H1 (cell line): ENCODE data around the gene SPATA4. TPM values are rescaled to one million over a fixed set of nuclear protein-coding genes. Genes with fewer than 3 reads are reported as not detected.

Experiments used
- CTCF ChIA-PET: fragments of 300-600 bp; sonication (Branson Sonifier 250); formaldehyde crosslinking; loops from one replicate; lab custom pipeline; 2021; ENCODE audit not compliant: partially characterized antibody; lab: Charles Lee
- POLR2A ChIA-PET: fragments of 300-600 bp; sonication (Branson Sonifier 250); formaldehyde crosslinking; loops from one replicate; lab custom pipeline; 2021; ENCODE audit warnings: inconsistent platforms; ENCODE audit not compliant: partially characterized antibody; lab: Charles Lee
- DNase-seq, 2 experiments: peaks; one replicate each; pipeline versions ENCODE4 v3.0.0 to v3.0.0-alpha.2; 2010 to 2022; ENCODE audit warnings: low spot score in 2 of 2, low read depth in 1 of 2, mixed read lengths in 1 of 2
- FAIRE-seq: peaks from 2 replicates; lab custom pipeline; 2011; peaks lifted over from hg19 to GRCh38; lab: Jason Lieb, UNC
- H2AFZ ChIP-seq: 2 replicates; pipeline ENCODE4 v1.8.1; 2012; ENCODE audit warnings: low read length, inconsistent platforms
- H2AK5ac ChIP-seq: 2 replicates; pipeline ENCODE4 v1.6.1; 2013; ENCODE audit warnings: low read depth, low read length
- H2BK120ac ChIP-seq: replicated peaks from 2 replicates; pipeline ENCODE3; 2013; ENCODE audit warnings: low read depth, low read length, inconsistent platforms
- H2BK12ac ChIP-seq: 2 replicates; pipeline ENCODE4 v1.6.1; 2013; ENCODE audit warnings: low read depth, low read length
- H2BK15ac ChIP-seq: 2 replicates; pipeline ENCODE4 v1.6.1; 2013; ENCODE audit warnings: low read length
- H2BK20ac ChIP-seq: 2 replicates; pipeline ENCODE4 v1.6.1; 2013; ENCODE audit warnings: low read length
- H2BK5ac ChIP-seq: 2 replicates; pipeline ENCODE4 v1.6.1; 2013; ENCODE audit warnings: low read depth, low read length
- H3K14ac ChIP-seq: 2 replicates; pipeline ENCODE4 v1.6.1; 2013; ENCODE audit warnings: inconsistent platforms; ENCODE audit not compliant: insufficient read length
- H3K18ac ChIP-seq: 2 replicates; pipeline ENCODE4 v1.6.1; 2013; ENCODE audit warnings: low read length; ENCODE audit errors: extremely low read depth
- H3K23ac ChIP-seq: 2 replicates; pipeline ENCODE4 v1.6.1; 2013; ENCODE audit warnings: inconsistent platforms; ENCODE audit not compliant: insufficient read length
- H3K23me2 ChIP-seq: 2 replicates; pipeline ENCODE4 v1.6.1; 2013; ENCODE audit warnings: low read depth, low read length
- H3K27ac ChIP-seq: 2 replicates; pipeline ENCODE4 v1.6.1; 2011; ENCODE audit warnings: low read depth, low read length, inconsistent platforms
- H3K27me3 ChIP-seq, 4 experiments: replicated peaks in 1 of 4; 1 replicate in 1 of 4; 2 replicates in 3 of 4; pipeline versions ENCODE4 v1.6.1 to v1.8.1; 2011 to 2013; ENCODE audit warnings: low read length in 3 of 4, mild to moderate bottlenecking in 3 of 4, inconsistent platforms in 2 of 4, mixed read lengths in 2 of 4, moderate library complexity in 1 of 4; ENCODE audit not compliant: control insufficient read depth in 3 of 4, insufficient read depth in 3 of 4; ENCODE audit errors: extremely low read depth in 1 of 4
- H3K36me3 ChIP-seq, 4 experiments: 2 replicates each; pipeline versions ENCODE4 v1.6.1 to v1.8.1; 2011 to 2013; ENCODE audit warnings: mild to moderate bottlenecking in 4 of 4, low read length in 3 of 4, moderate library complexity in 2 of 4, control low read depth in 1 of 4, inconsistent platforms in 1 of 4; ENCODE audit not compliant: insufficient read depth in 4 of 4, control insufficient read depth in 2 of 4
- H3K4ac ChIP-seq: replicated peaks from 2 replicates; pipeline ENCODE3; 2013; ENCODE audit warnings: low read length, low read depth, mixed read lengths, inconsistent platforms; ENCODE audit not compliant: insufficient read length
- H3K4me1 ChIP-seq, 4 experiments: replicated peaks in 1 of 4; 1 replicate in 1 of 4; 2 replicates in 3 of 4; pipeline versions ENCODE4 v1.6.1 to v1.8.1; 2011 to 2013; ENCODE audit warnings: low read length in 3 of 4, inconsistent platforms in 2 of 4, mixed read lengths in 1 of 4; ENCODE audit not compliant: insufficient read depth in 4 of 4, control insufficient read depth in 3 of 4
- H3K4me2 ChIP-seq, 2 experiments: 2 replicates each; pipeline versions ENCODE4 v1.6.1 to v1.8.1; 2011 to 2013; ENCODE audit warnings: low read depth in 2 of 2, low read length in 2 of 2, control low read depth in 1 of 2, inconsistent platforms in 1 of 2, mild to moderate bottlenecking in 1 of 2; ENCODE audit not compliant: insufficient read depth in 1 of 2
- H3K4me3 ChIP-seq, 4 experiments: fragments of 200-600, 300-600 bp in 1 of 4; sonication (generic), shearing (Covaris generic), sonication (Bioruptor Twin) in 1 of 4; 2 replicates each; pipeline versions ENCODE4 v1.5.1 to v1.8.1; 2011 to 2016; ENCODE audit warnings: low read length in 4 of 4, low read depth in 3 of 4, control low read depth in 2 of 4, inconsistent platforms in 2 of 4, mild to moderate bottlenecking in 2 of 4, mixed read lengths in 1 of 4, moderate library complexity in 1 of 4; ENCODE audit not compliant: insufficient read depth in 2 of 4; ENCODE audit errors: extremely low read depth in 1 of 4
- H3K56ac ChIP-seq: replicated peaks from 2 replicates; pipeline ENCODE3; 2013; ENCODE audit warnings: low read depth, mild to moderate bottlenecking, mixed read lengths, low read length, inconsistent platforms; ENCODE audit not compliant: insufficient read length
- H3K79me1 ChIP-seq: 2 replicates; pipeline ENCODE4 v1.6.1; 2013; ENCODE audit warnings: low read depth, low read length, control low read depth
- H3K79me2 ChIP-seq, 2 experiments: 2 replicates each; pipeline versions ENCODE4 v1.6.1 to v1.8.1; 2012 to 2013; ENCODE audit warnings: low read length in 2 of 2, mild to moderate bottlenecking in 2 of 2, inconsistent platforms in 1 of 2; ENCODE audit not compliant: insufficient read depth in 2 of 2, control insufficient read depth in 1 of 2
- H3K9ac ChIP-seq, 4 experiments: replicated peaks in 1 of 4; 1 replicate in 1 of 4; 2 replicates in 3 of 4; pipeline versions ENCODE4 v1.6.1 to v1.8.1; 2011 to 2013; ENCODE audit warnings: low read depth in 3 of 4, low read length in 3 of 4, control low read depth in 2 of 4, mild to moderate bottlenecking in 2 of 4, moderate library complexity in 2 of 4, inconsistent platforms in 1 of 4; ENCODE audit errors: extremely low read depth in 1 of 4
- H3K9me3 ChIP-seq, 2 experiments: 2 replicates each; pipeline versions ENCODE4 v1.6.1 to v1.8.1; 2012 to 2013; ENCODE audit warnings: mild to moderate bottlenecking in 2 of 2, moderate library complexity in 2 of 2, control low read depth in 1 of 2, inconsistent platforms in 1 of 2, low read depth in 1 of 2, low read length in 1 of 2, mixed read lengths in 1 of 2; ENCODE audit not compliant: insufficient read depth in 2 of 2
- H4K20me1 ChIP-seq, 2 experiments: replicated peaks in 1 of 2; 2 replicates each; pipeline versions ENCODE3 to v1.8.1; 2011 to 2013; ENCODE audit warnings: inconsistent platforms in 2 of 2, low read length in 2 of 2, mild to moderate bottlenecking in 1 of 2; ENCODE audit not compliant: insufficient read depth in 2 of 2, control insufficient read depth in 1 of 2
- H4K5ac ChIP-seq: 2 replicates; pipeline ENCODE4 v1.6.1; 2013; ENCODE audit warnings: low read length, low read depth, mixed read lengths, inconsistent platforms; ENCODE audit not compliant: insufficient read length
- H4K8ac ChIP-seq: 2 replicates; pipeline ENCODE4 v1.8.0; 2013; ENCODE audit warnings: mild to moderate bottlenecking, moderate library complexity, low read length, inconsistent platforms; ENCODE audit not compliant: insufficient read depth; ENCODE audit errors: extremely low read depth
- H4K91ac ChIP-seq: replicated peaks from 2 replicates; pipeline ENCODE3; 2013; ENCODE audit warnings: low read length, mixed read lengths, inconsistent platforms; ENCODE audit not compliant: insufficient read length
- BRCA1 ChIP-seq: IDR thresholded peaks from 2 replicates; pipeline ENCODE4 v1.6.1; 2012; ENCODE audit warnings: low read depth, low read length, improper control_type of control experiment
- CREB1 ChIP-seq: IDR thresholded peaks from 2 replicates; pipeline ENCODE4 v1.6.1; 2012; ENCODE audit warnings: inconsistent platforms
- CTCF ChIP-seq, 3 experiments: IDR thresholded peaks; 1 replicate in 2 of 3; 2 replicates in 1 of 3; pipeline versions ENCODE4 v1.5.1 to v1.6.1; 2011; ENCODE audit warnings: low read length in 3 of 3, mild to moderate bottlenecking in 3 of 3, inconsistent platforms in 2 of 3, low read depth in 1 of 3, moderate library complexity in 1 of 3; ENCODE audit not compliant: insufficient read depth in 1 of 3; ENCODE audit errors: control extremely low read depth in 1 of 3
- RAD21 ChIP-seq, 2 experiments: IDR thresholded peaks in 1 of 2; conservative IDR thresholded peaks in 1 of 2; 2 replicates each; pipeline ENCODE4 v1.6.1; 2011; ENCODE audit warnings: low read depth in 2 of 2, low read length in 2 of 2, improper control_type of control experiment in 1 of 2, inconsistent platforms in 1 of 2, mild to moderate bottlenecking in 1 of 2, moderate library complexity in 1 of 2
- polyA plus RNA-seq, 7 experiments: library from polyadenylated mRNA; depleted of rRNA in 3 of 7; stranded (reverse) in 5 of 7; unstranded in 2 of 7; fragments of >200 nt in 5 of 7; fragments of 200-250 nt in 2 of 7; gene quantifications; 1 replicate in 5 of 7; 2 replicates in 1 of 7; 4 replicates in 1 of 7; pipeline versions ENCODE4 v1.2.1 to v1.2.3, GENCODE V29; 2011 to 2013; ENCODE audit warnings: missing spikeins in 2 of 7, mixed read lengths in 2 of 7
- total RNA-seq: library from RNA; stranded (reverse); fragmentation: NEBNext Ultra II Directional; extraction: Animal tissue kit (Norgen Biotek cat#: 25700); gene quantifications from 2 replicates; pipeline ENCODE4 v1.2.1, GENCODE V29; 2021

Gene SPATA4
- total and polyA plus RNA-seq, 2 of the 8 experiments (the other 6 are each of a cell fraction or from before 2014, with no cell fraction given): not detected

DNA sequence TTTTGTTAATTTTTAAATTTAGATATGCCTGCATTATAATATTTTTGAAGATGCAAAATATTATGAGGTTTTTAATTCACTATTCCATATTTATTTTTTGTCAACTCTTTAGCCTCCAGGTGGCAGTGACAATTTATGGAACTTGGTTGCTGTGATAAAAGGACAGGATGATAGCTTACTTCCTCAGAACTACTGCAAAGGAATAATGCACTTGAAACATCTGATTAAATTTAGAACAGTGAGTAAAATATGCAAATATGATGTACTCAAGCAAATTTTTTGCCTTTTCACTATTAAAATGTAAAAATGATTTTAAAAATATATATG, 45.1 kb downstream of the SPATA4 start:
- Histone ChIP-seq H3K23ac (no peak overlapping the region), H3K4me1 (no peaks in the 10 kb centered on the region), H3K36me3 (no peaks in the 10 kb centered on the region), H3K9ac (no peak overlapping the region), H3K4me2 (no peak overlapping the region), H3K4me3 (no peak overlapping the region), H4K91ac (no peak overlapping the region), H3K79me1 (no peaks in the 10 kb centered on the region), H2BK120ac (no peak overlapping the region), H2BK20ac (no peak overlapping the region), H3K4ac (no peak overlapping the region), H2BK5ac (no peak overlapping the region), H3K18ac (no peak overlapping the region), H2BK15ac (no peak overlapping the region), H3K56ac (no peak overlapping the region), H3K79me2 (no peaks in the 10 kb centered on the region), H3K9me3 (no peaks in the 10 kb centered on the region), H3K27me3 (no peaks in the 10 kb centered on the region), H2BK12ac (no peak overlapping the region), H3K27ac (no peak overlapping the region), H2AK5ac (no peak overlapping the region), H3K14ac (no peak overlapping the region), H4K20me1 (no peaks in the 10 kb centered on the region), H4K5ac (no peak overlapping the region), H3K23me2 (no peaks in the 10 kb centered on the region), H2AFZ (no peak overlapping the region), H4K8ac (no peak overlapping the region)
- CTCF ChIA-PET: interaction anchor here (0.7 to 5.4 kb wide), 8 partner anchors 8 to 191 kb away, joined by 3 to 31 read pairs (median 3); no protein-coding TSS in a partner anchor
- no peak for DNase-seq
- no peak for FAIRE-seq
- POLR2A ChIA-PET: no interaction called here
- TF ChIP-seq CTCF (IDR thresholded peaks at IDR 0.05; ENCODE audit: control extremely low read depth in 1 of 3, insufficient read depth in 1 of 3, low read depth in 1 of 3, low read length in 3 of 3): peak in 1 of 3 experiments; percentile 7; a peak in 1 of 4 replicates
- TF ChIP-seq RAD21 (IDR thresholded peaks at IDR 0.05 in 1 of 2, conservative IDR thresholded peaks at IDR 0.05 in 1 of 2; ENCODE audit: low read depth in 2 of 2, low read length in 2 of 2): peak; percentile 49 to 52
- no peak for TF ChIP-seq BRCA1
- no peak for TF ChIP-seq CREB1
